GM12878 (cell line): Measurements from ENCODE around the gene ARHGEF7. TPM values are rescaled to one million over a fixed set of nuclear protein-coding genes. Genes with fewer than 3 reads are reported as not detected.

Experiments used
- BHLHE40 ChIP-seq, 2 experiments: fragments of 450-650 bp in 1 of 2; IDR thresholded peaks; 2 replicates each; pipeline ENCODE4 v1.6.1; 2011 to 2017; ENCODE audit warnings: low read depth in 2 of 2, borderline replicate concordance in 1 of 2, improper control_type of control experiment in 1 of 2, low read length in 1 of 2, mild to moderate bottlenecking in 1 of 2
- CEBPB ChIP-seq, 2 experiments: fragments of 150-350 bp in 1 of 2; IDR thresholded peaks; 2 replicates each; pipeline ENCODE4 v1.6.1; 2012 to 2014; ENCODE audit warnings: low read depth in 2 of 2, low read length in 2 of 2, borderline replicate concordance in 1 of 2, inconsistent platforms in 1 of 2
- DPF2 ChIP-seq: fragments of 450-650 bp; IDR thresholded peaks from 2 replicates; pipeline ENCODE4 v1.6.1; 2017; ENCODE audit warnings: mild to moderate bottlenecking
- EP300 ChIP-seq, 2 experiments: fragments of 150-350 bp in 1 of 2; IDR thresholded peaks; 2 replicates each; pipeline ENCODE4 v1.6.1; 2011 to 2012; ENCODE audit warnings: low read depth in 2 of 2, low read length in 2 of 2, borderline replicate concordance in 1 of 2, improper control_type of control experiment in 1 of 2, inconsistent platforms in 1 of 2; ENCODE audit not compliant: control insufficient read depth in 1 of 2
- POLR2AphosphoS2 ChIP-seq: IDR thresholded peaks from 2 replicates; pipeline ENCODE4 v1.6.1; 2011; ENCODE audit warnings: low read depth, mild to moderate bottlenecking, low read length, improper control_type of control experiment, moderate library complexity
- PRDM15 ChIP-seq: fragments of 450-650 bp; formaldehyde crosslinking; IDR thresholded peaks from 2 replicates; pipeline ENCODE4 v1.4.0; 2020; ENCODE audit warnings: mild to moderate bottlenecking, moderate library complexity
- SPI1 ChIP-seq: IDR thresholded peaks from 2 replicates; pipeline ENCODE4 v1.6.1; 2011; ENCODE audit warnings: low read depth, mild to moderate bottlenecking, low read length, moderate library complexity, borderline replicate concordance; ENCODE audit not compliant: insufficient read depth
- ZNF592 ChIP-seq: fragments of 450-650 bp; IDR thresholded peaks from 2 replicates; pipeline ENCODE4 v1.6.1; 2017; ENCODE audit warnings: mild to moderate bottlenecking, moderate library complexity
- polyA plus RNA-seq, 11 experiments: library from polyadenylated mRNA; depleted of rRNA in 4 of 11; unstranded in 6 of 11; stranded (reverse) in 5 of 11; fragments of >200 nt; fragmentation: Nextera tagmentation in 4 of 11; fragmentation: Illumina TruSeq in 1 of 11; extraction: Ambion mirVana in 4 of 11; extraction: Trizol in 1 of 11; gene quantifications; 1 replicate in 1 of 11; 2 replicates in 10 of 11; pipeline versions ENCODE4 v1.2.1 to v1.2.3, GENCODE V29; 2011 to 2016; ENCODE audit warnings: inconsistent platforms in 2 of 11, missing spikeins in 2 of 11, low read depth in 1 of 11
- total RNA-seq, 4 experiments: library from RNA; depleted of rRNA in 3 of 4; stranded (reverse); fragments of >200 nt in 3 of 4; fragmentation: Illumina TruSeq in 1 of 4; extraction: Trizol in 1 of 4; gene quantifications; 2 replicates each; pipeline versions ENCODE4 v1.2.1 to v1.2.3, GENCODE V29; 2013 to 2021
- TF ChIP-seq, protein P1 (sequence below): fragments of 450-650 bp; formaldehyde crosslinking; IDR thresholded peaks from 2 replicates; pipeline ENCODE4 v1.5.0; 2022; ENCODE audit warnings: mild to moderate bottlenecking, missing genetic modification characterization
- TF ChIP-seq, protein P2 (sequence below), 3 experiments: IDR thresholded peaks in 2 of 3; conservative IDR thresholded peaks in 1 of 3; 2 replicates each; pipeline ENCODE4 v1.5.1; 2011; ENCODE audit warnings: low read depth in 3 of 3, low read length in 3 of 3, mild to moderate bottlenecking in 3 of 3, control low read depth in 2 of 3, moderate library complexity in 2 of 3, inconsistent platforms in 1 of 3, mixed read lengths in 1 of 3; ENCODE audit not compliant: control insufficient read depth in 2 of 3, insufficient read depth in 1 of 3; ENCODE audit errors: extremely low read depth in 1 of 3

The ARHGEF7 gene
- total and polyA plus RNA-seq, 10 of the 15 experiments (the other 5 are each of a cell fraction or from before 2014, with no cell fraction given) = 4.7 to 65.5 (median 36.6) TPM

- TF ChIP-seq, protein P1, sequence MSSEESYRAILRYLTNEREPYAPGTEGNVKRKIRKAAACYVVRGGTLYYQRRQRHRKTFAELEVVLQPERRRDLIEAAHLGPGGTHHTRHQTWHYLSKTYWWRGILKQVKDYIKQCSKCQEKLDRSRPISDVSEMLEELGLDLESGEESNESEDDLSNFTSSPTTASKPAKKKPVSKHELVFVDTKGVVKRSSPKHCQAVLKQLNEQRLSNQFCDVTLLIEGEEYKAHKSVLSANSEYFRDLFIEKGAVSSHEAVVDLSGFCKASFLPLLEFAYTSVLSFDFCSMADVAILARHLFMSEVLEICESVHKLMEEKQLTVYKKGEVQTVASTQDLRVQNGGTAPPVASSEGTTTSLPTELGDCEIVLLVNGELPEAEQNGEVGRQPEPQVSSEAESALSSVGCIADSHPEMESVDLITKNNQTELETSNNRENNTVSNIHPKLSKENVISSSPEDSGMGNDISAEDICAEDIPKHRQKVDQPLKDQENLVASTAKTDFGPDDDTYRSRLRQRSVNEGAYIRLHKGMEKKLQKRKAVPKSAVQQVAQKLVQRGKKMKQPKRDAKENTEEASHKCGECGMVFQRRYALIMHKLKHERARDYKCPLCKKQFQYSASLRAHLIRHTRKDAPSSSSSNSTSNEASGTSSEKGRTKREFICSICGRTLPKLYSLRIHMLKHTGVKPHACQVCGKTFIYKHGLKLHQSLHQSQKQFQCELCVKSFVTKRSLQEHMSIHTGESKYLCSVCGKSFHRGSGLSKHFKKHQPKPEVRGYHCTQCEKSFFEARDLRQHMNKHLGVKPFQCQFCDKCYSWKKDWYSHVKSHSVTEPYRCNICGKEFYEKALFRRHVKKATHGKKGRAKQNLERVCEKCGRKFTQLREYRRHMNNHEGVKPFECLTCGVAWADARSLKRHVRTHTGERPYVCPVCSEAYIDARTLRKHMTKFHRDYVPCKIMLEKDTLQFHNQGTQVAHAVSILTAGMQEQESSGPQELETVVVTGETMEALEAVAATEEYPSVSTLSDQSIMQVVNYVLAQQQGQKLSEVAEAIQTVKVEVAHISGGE (CRISPR knock-in tag) = no peak
- no peak for TF ChIP-seq CEBPB (IDR thresholded peaks at IDR 0.05; ENCODE audit: borderline replicate concordance in 1 of 2, low read depth in 2 of 2, low read length in 2 of 2)
- no peak for TF ChIP-seq EP300 (IDR thresholded peaks at IDR 0.05; ENCODE audit: borderline replicate concordance in 1 of 2, control insufficient read depth in 1 of 2, low read depth in 2 of 2, low read length in 2 of 2)
- TF ChIP-seq DPF2 = peak; percentile 60; the same call in 1 of the 2 replicates
- TF ChIP-seq, protein P2, sequence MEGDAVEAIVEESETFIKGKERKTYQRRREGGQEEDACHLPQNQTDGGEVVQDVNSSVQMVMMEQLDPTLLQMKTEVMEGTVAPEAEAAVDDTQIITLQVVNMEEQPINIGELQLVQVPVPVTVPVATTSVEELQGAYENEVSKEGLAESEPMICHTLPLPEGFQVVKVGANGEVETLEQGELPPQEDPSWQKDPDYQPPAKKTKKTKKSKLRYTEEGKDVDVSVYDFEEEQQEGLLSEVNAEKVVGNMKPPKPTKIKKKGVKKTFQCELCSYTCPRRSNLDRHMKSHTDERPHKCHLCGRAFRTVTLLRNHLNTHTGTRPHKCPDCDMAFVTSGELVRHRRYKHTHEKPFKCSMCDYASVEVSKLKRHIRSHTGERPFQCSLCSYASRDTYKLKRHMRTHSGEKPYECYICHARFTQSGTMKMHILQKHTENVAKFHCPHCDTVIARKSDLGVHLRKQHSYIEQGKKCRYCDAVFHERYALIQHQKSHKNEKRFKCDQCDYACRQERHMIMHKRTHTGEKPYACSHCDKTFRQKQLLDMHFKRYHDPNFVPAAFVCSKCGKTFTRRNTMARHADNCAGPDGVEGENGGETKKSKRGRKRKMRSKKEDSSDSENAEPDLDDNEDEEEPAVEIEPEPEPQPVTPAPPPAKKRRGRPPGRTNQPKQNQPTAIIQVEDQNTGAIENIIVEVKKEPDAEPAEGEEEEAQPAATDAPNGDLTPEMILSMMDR (IDR thresholded peaks at IDR 0.05 in 2 of 3, conservative IDR thresholded peaks at IDR 0.05 in 1 of 3; ENCODE audit: control insufficient read depth in 2 of 3, extremely low read depth in 1 of 3, insufficient read depth in 1 of 3, low read depth in 3 of 3, low read length in 3 of 3) = no peak
- TF ChIP-seq SPI1 = peak; percentile 77
- TF ChIP-seq BHLHE40 (IDR thresholded peaks at IDR 0.05; ENCODE audit: borderline replicate concordance in 1 of 2, low read depth in 2 of 2, low read length in 1 of 2) = no peak
- TF ChIP-seq PRDM15 = no peak
- no peak for TF ChIP-seq POLR2AphosphoS2
- no peak for TF ChIP-seq ZNF592
Measured at GRCh38 chr13:111161601-111162600, 46.8 kb downstream of the ARHGEF7 start (continued).
